ENCODE measurements around the gene TMEM120B.
"Not testable (repeated sequence)": the region's sequence is repeated elsewhere in the genome, so short reads cannot be mapped to it uniquely, and the experiment has no call there.

TMEM120B gene

DNA sequence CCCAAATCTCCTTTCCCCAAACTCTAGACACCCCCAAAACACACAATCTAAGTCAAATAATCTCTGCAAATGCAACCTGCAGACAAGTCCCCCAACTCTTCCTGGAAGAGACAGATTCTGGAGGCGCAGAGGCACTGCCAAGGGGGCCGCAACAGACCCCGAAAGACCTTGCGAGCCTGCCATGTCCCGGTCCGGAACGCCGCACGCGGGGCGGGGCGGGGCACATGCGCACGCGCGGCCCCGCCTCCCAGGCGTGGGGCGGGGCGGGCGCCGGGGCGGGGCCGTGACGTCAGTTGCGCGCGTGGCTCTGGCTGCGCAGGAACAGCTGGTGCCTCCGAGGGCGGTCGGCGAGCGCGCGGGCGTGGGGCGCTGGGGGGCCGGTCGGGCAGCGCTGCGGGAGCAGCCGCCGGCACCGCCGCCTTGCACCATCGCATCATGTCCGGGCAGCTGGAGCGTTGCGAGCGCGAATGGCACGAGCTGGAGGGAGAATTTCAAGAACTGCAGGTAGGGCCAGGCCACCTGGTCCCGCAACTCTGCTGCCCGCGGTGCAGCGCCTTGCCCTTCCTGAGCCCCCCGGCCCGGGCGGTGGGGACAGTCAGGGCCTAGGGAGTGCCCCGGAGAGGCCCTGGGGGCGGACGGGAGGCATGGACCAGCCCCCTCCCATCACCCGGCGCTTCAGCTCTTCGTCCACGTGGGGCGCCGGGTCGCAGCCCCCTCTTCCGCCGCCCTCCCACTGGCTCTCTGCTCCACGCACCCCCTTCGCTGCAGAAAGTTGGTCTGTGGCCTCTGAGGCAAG is at the start of gene TMEM120B:
Gene TMEM120B, plus strand, starts transcription at position 292 of the 796 bp plus-strand sequence. Its CDS starts 144 bp downstream, at position 436.
- no peak for DNase-seq (ENCODE audit: low read depth, low spot score)

DNA sequence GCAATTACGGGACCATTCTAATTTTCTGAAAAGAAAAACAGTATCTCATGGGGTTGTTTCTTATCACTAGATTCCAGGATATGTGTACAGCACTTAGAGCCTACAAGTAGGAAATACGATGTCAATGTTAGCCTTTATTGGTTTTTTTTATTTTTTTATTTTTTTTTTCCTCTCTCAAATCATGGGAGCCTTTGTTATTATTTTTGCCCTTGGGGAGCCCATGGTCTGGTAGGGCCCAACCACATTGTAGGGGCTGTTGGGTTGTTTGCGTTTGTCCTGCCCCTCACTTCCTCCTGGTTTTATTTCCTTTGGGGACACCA is 49.0 kb upstream of the TMEM120B start:
- no peak for DNase-seq (ENCODE audit: low read depth, low spot score)

DNA sequence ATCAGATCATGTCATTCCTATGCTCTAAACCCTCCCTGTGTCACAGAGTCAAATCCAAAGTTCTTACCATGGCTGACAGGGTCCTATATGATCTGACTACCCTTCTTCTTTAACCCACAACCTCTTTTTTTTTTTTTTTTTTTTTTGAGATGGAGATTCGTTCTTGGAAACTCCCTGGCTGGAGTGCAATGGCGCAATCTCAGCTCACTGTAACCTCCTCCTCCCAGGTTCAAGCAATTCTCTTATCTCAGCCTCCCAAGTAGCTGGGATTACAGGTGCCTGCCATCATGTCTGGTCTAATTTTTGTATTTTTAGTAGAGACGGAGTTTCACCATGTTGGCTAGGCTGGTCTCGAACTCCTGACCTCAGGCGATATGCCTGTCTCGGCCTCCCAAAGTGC is 45.7 kb upstream of the TMEM120B start:
- not testable (repeated sequence) for DNase-seq (ENCODE audit: low read depth, low spot score)

DNA sequence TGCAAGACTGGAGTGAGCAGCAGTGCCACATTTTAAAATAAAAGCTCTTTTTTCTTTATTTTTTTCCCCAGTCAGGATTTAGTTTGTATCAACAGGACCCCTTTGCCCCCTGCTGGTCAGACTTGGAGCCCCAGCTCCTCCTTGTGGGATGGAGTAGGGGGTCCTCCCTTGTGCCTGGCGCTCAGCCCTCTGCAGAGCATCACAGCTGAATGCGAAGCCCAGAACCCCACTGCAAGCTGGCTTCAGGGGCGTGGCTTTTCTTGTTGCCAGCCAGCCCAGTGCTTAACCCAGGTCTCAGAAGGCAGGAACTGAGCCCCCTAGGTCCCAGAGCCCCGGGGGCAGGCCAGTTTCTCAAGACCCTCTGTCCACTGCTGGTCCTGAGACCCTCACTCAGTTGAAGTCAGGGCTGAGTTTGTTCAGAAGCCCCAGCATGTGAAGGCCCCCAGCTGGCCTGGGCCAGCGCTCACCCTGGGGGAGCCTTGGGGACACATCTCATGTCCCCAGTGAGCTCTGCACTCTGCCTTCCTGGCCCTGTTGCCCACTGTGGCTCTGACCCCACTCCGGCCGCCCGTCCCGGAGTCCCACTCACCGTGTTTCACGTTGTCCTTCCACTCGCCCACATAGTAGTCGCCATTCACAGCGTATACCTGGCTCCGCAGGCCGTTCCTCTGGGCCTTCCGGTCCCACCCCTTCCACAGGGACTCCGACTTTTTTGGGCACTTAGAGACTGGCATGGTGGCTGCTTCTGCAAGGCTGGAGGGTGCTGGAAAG is 43.6 kb upstream of the TMEM120B start:
- no peak for DNase-seq (ENCODE audit: low read depth, low spot score)

DNA sequence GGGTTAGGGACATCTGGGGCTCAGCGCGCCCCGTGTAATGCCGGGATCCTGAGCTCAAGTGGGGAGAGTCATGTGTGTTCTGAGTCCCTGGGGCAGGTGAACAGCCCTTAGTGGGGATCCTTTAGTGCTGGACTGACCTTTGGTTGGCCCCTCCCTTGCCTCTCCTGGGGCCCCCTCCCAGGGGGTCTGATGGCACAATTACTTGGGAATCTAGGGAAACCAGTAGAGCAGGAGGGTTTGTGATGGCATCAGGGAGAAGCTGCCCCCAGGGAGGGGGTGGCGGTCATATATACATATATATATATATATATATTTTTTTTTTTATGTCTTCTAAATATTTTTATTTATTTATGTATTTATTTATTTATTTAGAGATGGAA is 43.0 kb upstream of the TMEM120B start, which contains the start of gene MORN3:
Gene MORN3, minus strand, starts transcription at position 134 of the 380 bp plus-strand sequence. CDS start 171 bp downstream, outside the sequence.
- DNase-seq (ENCODE audit: low read depth, low spot score) = no peak

DNA sequence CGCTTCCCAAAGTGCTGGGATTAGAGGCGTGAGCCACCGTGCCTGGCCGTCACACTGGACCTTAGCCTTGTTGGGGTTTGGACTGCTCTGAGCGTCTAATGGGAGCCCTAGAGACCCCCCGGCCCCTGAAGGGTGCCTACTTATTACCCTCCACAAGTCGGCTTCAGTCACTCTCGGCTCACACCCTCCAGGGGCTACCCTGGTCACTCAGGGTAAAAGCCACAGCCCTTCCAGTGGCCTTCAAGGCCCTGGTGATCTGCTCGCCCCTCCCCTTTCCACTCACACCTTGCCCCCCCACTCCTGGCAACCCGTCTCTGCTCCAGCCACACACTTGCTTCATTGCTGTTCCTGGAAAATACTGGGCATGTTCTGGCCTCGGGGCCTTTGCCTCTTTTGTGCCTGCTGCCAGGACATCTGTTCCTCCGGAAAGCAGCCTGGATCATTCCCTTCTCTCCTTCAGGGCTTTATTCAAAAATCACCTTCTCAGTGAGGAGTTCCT is 39.5 kb upstream of the TMEM120B start:
- no peak for DNase-seq (ENCODE audit: low read depth, low spot score)

DNA sequence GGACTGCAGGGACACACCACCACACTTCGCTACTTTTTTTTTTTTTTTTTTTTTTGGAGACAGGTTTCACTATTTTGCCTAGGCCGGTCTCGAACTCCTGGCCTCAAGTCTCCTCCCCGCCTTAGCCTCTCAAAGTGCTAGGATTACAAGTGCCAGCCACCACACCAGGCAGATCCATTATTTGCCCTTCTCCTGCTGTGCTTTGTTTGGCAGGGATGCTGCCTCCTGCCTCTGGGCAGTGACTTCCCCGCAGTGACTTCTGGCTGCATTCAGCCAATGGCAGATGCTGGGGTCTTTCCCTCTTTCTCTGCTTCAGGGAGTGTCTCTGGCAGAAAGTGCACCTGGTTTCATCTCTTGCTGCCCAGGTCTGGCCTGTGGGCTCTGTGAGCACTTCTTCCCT is 36.4 kb upstream of the TMEM120B start:
- no peak for DNase-seq (ENCODE audit: low read depth, low spot score)

DNA sequence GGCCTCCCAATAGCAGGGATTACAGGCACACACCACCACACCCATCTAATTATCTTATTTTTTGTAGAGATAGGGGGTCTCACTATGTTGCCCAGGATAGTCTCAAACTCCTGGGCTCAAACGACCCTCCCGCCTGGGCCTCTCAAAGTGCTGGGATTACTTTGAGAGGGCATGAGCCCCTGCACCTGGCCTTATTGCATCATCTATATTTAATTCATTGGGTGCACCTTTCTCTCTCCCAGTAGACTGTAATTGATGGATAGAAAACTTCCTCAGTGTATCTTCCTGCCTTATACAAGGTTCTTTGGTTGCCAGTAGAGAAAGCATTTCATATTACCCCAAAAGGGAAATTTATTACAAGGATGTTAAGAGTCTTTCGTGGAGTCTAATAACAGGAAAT is 34.2 kb upstream of the TMEM120B start:
- DNase-seq (ENCODE audit: low read depth, low spot score) = no peak

DNA sequence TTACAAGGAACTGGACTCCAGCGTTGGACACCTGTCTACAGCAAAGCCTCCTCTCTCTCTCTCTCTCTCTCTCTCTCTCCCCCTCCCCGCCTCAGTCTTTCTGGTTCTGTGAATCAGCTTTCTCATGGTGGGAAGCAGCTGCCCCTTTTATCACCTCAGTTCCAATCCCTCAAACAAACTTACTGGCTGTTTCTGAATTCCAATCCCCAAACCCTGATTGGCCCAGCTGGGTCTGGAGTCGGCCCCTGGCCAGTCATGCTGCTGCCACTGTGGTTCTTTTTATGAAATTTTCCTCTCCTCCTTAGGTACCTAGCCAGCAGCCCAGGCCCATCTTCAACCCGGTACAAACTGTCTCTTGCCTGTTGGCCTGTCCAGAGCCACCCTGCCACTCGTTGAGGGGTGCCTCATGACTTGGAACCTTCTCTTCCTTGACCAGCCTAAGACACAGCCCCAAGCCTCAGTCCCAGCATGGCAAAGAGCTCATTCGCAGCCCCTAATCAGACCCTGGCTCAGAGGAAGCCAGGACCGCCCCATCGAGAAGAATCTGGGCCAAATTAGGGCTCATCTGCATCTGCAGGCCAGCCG is 33.7 kb upstream of the TMEM120B start:
- DNase-seq (ENCODE audit: low read depth, low spot score) = no peak

DNA sequence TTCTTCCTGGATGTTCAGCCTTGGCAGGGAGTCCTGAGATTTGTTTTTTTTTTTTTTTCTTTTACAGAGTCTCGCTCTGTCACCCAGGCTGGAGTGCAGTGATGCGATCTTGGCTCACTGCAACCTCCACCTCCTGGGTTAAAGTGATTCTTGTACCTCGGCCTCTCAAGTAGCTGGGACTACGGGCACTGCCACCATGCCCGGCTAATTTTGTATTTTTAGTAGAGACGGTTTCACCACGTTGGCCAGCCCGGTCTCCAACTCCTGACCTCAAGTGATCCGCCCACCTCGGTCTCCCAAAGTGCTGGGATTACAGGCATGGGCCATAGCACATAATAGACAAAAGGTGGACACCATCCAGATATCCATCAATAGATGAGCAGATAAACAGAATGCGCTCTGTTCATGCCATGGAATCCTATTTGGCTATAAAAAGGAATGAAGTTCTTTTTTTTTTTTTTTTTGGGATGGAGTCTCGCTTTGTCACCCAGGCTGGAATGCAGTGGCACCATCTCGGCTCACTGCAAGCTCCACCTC is 32.8 kb upstream of the TMEM120B start:
- DNase-seq (ENCODE audit: low read depth, low spot score) = not testable (repeated sequence)

DNA sequence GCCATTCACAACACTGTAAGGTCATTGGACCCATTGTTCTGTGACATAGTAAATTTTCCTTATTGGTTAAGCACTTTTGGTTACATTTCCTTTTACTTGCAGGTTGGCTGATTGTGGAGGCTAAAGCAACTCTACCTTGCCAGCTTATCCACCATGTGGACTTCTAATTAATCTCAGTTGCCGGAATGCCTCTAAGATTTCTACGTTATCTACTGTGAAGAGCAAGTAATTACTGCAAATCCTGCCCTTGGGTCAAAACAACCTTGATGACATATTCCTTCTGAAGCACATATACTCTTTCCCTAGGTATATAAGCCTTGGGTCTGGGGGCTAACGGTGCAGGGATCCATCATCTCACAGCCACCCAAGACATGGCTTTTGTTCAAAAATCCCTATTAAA is 23.6 kb upstream of the TMEM120B start:
- no peak for DNase-seq (ENCODE audit: low read depth, low spot score)

DNA sequence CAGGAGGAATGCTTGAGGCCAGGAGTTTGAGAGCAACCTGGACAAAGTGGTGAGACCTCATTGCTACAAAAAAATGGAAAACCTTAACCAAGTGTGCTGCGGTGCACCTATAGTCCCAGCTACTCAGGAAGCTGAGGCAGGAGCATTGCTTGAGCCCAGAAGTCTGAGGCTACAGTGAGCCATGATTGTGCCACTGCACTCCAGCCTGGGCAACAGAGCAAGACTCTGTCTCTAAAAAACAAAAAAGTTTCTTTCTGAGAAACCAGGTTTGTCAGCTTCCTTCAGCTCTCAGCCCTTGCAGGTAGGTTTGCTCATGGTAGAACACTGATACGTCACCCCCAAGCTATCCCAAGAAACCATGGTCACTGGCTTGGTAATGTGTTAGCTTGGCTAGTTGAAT is 23.1 kb upstream of the TMEM120B start:
- DNase-seq (ENCODE audit: low read depth, low spot score) = no peak

DNA sequence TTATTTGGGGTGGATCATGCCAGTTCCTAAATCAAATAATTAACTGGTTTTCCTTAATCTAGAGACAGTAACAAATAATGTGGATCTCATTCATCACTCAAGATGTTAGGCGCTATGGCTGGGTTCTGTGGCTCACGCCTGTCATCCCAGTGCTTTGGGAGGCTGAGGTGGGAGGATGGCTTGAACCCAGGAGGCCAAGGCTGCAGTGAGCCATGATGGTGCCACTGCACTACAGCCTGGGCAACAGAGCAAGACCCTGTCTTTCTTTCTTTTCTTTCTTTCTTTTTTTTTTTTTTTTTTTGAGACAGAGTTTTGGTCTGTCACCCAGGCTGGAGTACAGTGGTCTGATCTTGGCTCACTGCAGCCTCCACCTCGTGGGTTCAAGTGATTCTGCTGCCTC is 19.8 kb upstream of the TMEM120B start:
- not testable (repeated sequence) for DNase-seq (ENCODE audit: low read depth, low spot score)

DNA sequence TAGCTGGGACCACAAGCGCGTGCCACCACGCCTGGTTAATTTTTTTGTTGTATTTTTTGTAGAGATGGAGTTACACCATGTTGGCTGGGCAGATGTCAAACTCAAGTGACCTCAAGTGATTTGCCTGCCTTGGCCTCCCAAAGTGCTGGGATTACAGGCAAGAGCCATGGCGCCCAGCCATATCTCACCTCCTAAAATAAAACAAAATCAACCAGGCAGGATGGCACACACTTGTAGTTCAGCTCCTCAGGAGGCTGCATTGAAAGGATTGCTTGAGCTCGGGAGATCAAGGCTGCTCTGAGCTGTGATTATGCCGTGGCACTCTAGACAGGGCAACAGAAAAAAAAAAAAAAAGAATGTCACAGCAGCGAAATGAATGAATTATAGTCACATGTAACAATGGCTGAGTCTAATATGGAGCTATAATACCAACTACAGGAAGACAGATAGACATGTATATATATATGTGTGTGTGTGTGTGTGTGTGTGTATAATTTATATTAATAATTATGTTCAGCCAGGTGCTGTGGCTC is 19.3 kb upstream of the TMEM120B start:
- DNase-seq (ENCODE audit: low read depth, low spot score) = no peak

DNA sequence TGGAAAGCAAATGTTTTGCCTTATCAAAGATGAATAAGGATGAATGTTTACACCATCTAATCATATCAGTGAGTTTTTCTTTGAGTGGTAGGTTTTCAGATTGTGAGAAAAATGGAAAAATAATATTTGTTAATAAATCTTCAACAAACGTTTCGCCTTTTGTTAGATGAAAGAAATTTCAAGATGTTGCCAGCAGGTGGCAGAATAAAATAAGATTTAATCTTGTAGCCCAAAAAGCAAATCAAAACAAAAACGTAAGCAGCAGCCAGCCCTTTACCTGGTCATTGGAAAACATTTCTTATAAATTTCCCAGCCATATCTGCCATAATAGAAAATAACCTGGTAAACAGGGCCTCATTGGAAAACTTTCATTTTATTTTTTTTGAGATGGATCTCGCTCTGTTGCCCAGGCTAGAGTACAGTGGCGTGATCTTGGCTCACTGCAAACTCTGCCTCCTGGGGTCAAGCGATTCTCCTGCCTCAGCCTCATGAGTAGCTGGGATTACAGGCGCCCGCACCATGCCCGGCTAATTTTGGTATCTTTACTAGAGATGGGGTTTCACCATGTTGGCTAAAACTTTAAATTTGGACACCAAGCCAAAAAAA is 15.4 kb upstream of the TMEM120B start:
- no peak for DNase-seq (ENCODE audit: low read depth, low spot score)

DNA sequence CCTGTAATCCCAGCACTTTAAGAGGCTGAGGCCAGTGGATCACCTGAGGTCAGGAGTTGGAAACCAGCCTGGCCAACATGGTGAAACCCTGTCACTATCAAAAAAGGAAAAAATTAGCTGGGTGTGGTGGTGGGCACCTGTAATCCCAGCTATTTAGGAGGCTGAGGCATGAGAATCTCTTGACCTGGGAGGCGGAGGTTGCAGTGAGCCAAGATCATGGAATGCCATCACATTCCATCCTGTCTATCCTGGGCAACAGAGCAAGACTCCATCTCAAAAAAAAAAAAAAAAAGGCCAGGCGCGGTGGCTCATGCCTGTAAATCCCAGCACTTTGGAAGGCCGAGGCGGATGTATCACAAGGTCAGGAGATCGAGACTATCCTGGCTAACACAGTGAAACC is 14.7 kb upstream of the TMEM120B start:
- DNase-seq (ENCODE audit: low read depth, low spot score) = not testable (repeated sequence)

DNA sequence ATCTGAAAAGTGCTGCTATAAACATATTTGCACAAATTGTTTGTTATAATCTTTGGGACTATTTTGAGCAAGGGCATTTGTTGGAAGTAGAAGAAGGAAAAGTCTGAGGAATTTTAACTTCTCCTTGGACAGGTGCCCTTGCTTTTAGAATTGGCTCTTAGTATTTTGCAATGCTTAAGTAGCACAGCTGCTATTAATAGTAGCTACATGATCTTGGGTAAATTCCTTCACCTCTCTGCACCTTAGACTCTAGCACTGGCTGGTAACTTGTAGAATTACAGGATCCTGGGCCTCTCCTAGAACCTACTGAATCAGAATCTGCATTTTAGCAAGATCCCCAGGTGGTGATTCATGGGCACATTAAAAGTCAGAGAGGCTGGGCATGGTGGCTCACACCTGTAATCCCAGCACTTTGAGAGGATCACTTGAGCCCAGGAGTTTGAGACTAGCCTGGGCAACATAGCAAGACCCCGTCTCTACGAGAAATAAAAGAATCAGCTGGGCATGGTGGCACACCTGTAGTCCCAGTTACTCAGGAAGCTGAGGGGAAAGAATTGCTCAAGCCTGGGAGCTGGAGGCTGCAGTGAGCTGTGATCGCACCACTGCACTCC is 10.8 kb upstream of the TMEM120B start:
- no peak for DNase-seq (ENCODE audit: low read depth, low spot score)

DNA sequence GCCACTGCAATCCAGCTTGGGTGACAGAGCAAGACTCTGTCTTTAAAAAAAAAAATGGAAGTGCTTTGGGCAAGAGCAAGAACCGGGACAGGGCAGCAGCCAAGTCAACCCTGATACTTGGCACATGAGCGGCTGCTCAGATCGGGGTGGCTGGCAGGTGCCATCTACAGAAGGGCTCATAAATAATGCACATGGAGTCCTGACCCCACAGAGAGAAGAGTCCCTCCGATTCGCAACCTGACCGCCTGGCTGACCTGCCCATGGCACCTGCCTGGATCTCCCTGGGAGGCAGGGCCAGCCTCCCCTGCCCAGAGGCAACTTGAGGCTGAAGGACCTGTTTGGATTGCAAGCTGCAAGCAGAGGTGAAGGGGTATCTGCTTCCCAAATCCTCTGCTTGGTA is 9.6 kb upstream of the TMEM120B start:
- no peak for DNase-seq (ENCODE audit: low read depth, low spot score)

DNA sequence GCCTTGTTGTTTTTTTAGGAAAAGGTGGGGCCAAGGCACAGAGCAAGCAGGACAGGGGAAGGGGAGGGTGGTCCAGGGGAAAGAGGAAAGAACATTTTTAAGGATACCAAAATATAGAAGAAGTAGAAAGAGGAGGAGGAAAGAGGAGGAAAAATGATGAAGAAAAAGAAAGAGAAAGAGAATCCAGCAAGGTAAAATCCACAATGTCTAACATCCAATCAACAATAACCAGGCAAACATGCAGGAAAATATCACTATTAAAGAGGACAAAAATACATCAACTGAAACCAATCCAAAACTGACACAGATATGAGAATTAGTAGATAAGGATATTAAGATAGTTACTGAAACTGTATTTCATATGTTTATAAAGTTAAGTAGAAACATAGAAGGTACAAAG is 7.0 kb upstream of the TMEM120B start:
- DNase-seq (ENCODE audit: low read depth, low spot score) = no peak

DNA sequence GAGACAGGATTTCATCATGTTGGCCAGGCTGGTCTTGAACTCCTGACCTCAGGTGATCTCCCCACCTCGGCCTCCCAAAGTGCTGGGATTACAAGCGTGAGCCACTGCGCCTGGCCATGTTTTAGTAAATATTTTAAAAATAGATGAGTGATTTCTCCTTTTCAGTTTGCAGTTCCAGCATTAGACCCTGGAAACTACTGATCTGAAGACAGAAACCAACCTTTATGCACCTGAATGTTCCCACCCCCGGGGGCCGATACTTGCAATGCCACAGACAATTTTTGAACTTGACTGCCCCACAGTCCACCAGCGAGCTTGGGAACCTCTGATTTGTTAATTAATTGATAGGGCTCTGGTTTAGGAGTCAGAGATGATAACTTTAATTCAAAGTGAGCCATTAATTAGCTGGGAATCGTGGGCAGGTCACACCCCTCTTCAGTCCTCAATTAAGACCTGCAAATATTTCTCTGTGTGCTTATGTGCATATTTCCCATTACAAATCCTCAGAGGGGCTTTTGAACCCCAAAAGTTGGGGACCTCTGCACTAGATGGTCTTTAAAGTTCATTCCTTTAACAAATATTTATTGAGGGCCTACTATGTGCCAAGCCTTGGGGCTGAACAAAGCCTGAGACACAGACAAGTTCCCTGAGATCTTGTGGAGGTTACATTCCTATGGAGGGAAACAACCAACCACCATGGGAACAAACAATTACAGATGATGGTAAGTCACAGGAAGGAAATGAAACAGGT is 4.1 kb upstream of the TMEM120B start:
- no peak for DNase-seq (ENCODE audit: low read depth, low spot score)

Data from smooth muscle cell of the brain vasculature (primary cell).